ENCODE results near the gene USP2.
A peak's percentile ranks its signal among the peaks of the same experiment; 100 is the strongest.

USP2 gene

DNA sequence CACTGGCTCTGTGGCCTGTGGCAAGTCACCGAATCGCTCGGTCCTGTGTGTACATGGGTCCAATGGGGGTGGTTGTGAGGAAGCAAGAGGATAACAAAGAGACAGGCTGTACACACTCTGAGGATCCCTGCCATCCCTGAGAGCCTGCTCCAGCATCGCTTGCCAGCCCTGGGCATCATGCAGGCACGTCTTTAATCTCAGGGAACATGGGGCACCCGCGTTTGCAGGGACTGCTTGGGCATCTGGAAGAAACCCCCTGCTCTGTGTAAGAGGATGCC is 39.5 kb downstream of the USP2 start:
- H3K9ac ChIP-seq (ENCODE audit: insufficient read length) = no peak overlapping the region
- no peaks in the 10 kb centered on the region for H3K36me3 ChIP-seq (ENCODE audit: insufficient read depth, low read length)
- DNase-seq (ENCODE audit: low read depth, low spot score) = no peak
- no peak overlapping the region for H3K27ac ChIP-seq
- H3K4me3 ChIP-seq = no peak overlapping the region
- no peak for TF ChIP-seq EZH2 (IDR thresholded peaks at IDR 0.05)
- no peak for TF ChIP-seq POLR2AphosphoS5 (IDR thresholded peaks at IDR 0.05; ENCODE audit: borderline replicate concordance, low read depth, low read length)
- TF ChIP-seq FOXP2 (optimal IDR thresholded peaks at IDR 0.05; ENCODE audit: control extremely low read depth, extremely low read length, insufficient read depth) = no peak
- H3K9me3 ChIP-seq (ENCODE audit: low read depth, low read length) = no peaks in the 10 kb centered on the region

- Histone ChIP-seq H3K9ac (ENCODE audit: insufficient read length) (no peak overlapping the region), H3K27ac (no peak overlapping the region), H3K36me3 (ENCODE audit: insufficient read depth, low read length) (no peaks in the 10 kb centered on the region; the same call in 1 of the 2 replicates), H3K9me3 (ENCODE audit: low read depth, low read length) (no peaks in the 10 kb centered on the region), H3K4me3 (no peak overlapping the region)
- TF ChIP-seq POLR2AphosphoS5 (IDR thresholded peaks at IDR 0.05; ENCODE audit: borderline replicate concordance, low read depth, low read length) = no peak
- no peak for DNase-seq (ENCODE audit: low read depth, low spot score)
Observed at GRCh38 chr11:119341222-119342022, 40.1 kb downstream of the USP2 start.

DNA sequence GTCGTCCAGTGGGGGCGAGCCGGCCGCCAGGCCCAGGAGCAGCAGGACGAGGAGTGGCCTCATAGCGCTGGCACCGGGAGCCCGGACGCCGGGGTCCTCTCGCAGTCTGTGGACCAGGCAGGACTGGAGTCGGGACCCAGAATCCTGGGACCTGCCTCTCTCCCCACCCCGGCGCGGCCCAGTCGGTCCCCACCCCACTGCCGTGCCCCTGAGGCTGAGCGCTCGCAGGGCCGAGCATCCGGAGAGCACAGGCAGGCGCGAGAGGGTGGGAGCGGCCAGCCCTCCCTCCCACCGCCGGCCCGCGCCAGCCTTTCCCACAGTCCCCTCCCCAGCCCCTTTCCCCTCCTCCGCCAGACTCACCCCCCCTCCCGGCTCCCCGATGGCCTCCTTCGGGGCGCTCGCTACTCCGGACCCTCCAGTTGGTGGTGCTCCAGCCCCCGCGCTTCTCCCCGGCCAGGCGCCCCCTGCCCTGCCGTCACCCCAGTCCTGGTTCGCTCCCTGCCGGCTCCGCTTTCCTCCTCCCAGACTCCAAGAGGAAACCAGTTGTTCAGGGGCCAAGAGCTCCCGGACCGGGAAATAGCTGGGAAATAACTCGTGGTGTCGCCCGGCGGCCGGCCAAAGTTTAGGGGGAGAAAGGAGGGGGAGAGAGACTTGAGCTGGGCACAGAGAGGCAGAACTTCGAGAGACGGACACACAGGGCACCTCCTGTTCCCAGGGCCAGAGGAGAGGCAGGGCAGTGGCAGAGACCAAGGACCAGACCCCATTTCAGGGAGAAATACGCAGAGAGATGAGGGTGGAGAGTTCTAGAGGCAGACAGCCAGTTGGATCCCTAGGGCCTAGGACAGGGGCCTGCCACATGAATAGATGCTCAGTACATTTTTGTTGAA is 40.9 kb downstream of the USP2 start, which contains the start of gene C1QTNF5:
Gene C1QTNF5, minus strand, starts transcription at position 549 of the 887 bp plus-strand sequence. Its CDS starts 486 bp downstream, at position 63.
- H3K4me3 ChIP-seq = peak within 1 kb of the TSS; percentile 69
- peak within 1 kb of the TSS; percentile 47 for H3K9ac ChIP-seq (ENCODE audit: insufficient read length)

DNA sequence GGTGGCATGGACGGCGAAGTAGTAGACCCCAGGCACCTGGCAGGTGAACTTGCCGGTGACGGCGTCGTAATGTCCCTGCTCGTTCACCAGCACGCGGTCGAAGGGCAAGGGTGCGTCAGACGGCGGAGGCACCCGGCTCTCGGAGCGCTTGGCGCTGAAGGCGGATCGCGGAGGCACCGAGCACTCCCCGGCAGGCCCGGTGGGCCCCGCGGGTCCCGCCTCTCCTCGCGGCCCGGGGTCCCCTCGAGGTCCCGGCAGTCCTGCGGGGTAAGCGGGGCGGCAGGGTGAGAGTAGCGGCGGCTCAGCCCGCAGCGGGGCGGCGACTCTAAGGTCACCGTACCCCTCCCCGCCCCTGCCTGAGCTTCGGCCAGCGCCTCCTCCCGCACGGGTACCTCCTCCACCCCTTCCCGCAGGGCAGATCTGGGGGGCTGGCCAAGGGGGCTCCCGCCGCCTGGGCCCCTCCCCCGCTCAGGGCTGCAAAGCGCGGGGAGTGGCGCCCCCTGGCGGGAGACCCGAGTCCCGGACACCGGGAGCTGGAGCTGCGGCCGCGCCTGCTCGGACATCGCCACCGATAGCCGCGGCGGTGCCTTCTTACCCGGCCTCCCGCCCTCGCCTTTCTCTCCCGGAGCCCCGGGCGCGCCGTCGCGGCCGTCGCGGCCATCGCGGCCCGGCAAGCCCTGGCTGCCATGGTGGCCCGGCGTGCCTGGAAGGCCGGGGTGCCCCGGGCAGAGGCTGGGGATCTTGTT is 41.7 kb downstream of the USP2 start:
- peak overlapping the region; percentile 47 for H3K9ac ChIP-seq (ENCODE audit: insufficient read length)
- no peak for DNase-seq (ENCODE audit: low read depth, low spot score)

More for the DNA sequence above, 40.9 kb downstream of the USP2 start, which contains the start of gene C1QTNF5:
- H3K9me3 ChIP-seq (ENCODE audit: low read depth, low read length) = no peaks in the 10 kb centered on the region
- no peak for DNase-seq (ENCODE audit: low read depth, low spot score)
- H3K36me3 ChIP-seq (ENCODE audit: insufficient read depth, low read length) = no peaks in the 10 kb centered on the region; the same call in 1 of the 2 replicates
- no peak within 1 kb of the TSS for H3K27ac ChIP-seq
- TF ChIP-seq POLR2AphosphoS5 (IDR thresholded peaks at IDR 0.05; ENCODE audit: borderline replicate concordance, low read depth, low read length) (no peak), EZH2 (IDR thresholded peaks at IDR 0.05) (no peak), FOXP2 (optimal IDR thresholded peaks at IDR 0.05; ENCODE audit: control extremely low read depth, extremely low read length, insufficient read depth) (no peak)

DNA sequence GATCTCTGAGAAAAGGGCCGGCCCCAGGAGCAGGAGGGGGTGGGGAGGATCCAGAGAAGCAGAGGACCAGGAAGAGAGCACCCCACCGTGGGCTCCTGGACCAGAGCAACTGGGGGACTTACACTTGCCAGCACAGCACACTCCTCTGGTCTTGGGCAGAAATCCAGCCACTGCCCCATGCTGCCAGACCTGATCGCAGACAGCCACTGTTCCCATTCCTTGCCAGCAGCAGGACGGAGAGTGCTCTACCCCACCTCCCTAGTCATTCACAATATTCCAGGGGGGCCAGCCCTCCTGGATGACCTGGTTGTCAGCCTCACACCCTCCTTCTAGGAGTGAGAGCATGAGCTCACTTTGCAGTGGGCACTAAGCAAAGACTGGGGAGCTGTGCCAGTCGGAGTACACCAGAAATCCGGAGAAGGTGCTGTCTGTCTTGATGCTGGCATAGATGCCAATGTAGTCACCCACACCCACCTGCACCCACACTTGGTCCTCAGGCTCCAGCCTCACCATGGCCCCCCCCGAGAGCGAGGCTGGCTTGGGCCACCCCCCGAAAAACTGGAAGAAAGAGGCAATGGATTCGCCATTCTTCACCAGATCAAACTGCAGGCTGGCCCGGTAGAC is 42.4 kb downstream of the USP2 start:
- H3K36me3 ChIP-seq (ENCODE audit: insufficient read depth, low read length) = no peaks in the 10 kb centered on the region; the same call in 1 of the 2 replicates
- no peak overlapping the region; the same call in 1 of the 2 replicates for H3K4me3 ChIP-seq
- no peaks in the 10 kb centered on the region for H3K9me3 ChIP-seq (ENCODE audit: low read depth, low read length)
- TF ChIP-seq POLR2AphosphoS5 (IDR thresholded peaks at IDR 0.05; ENCODE audit: borderline replicate concordance, low read depth, low read length) (no peak), FOXP2 (optimal IDR thresholded peaks at IDR 0.05; ENCODE audit: control extremely low read depth, extremely low read length, insufficient read depth) (no peak), EZH2 (IDR thresholded peaks at IDR 0.05) (no peak)
- H3K9ac ChIP-seq (ENCODE audit: insufficient read length) = no peak overlapping the region
- no peak for DNase-seq (ENCODE audit: low read depth, low spot score)
- no peak overlapping the region for H3K27ac ChIP-seq

More for the DNA sequence above, 41.7 kb downstream of the USP2 start:
- Histone ChIP-seq H3K4me3 (peak overlapping the region; percentile 69), H3K36me3 (ENCODE audit: insufficient read depth, low read length) (no peaks in the 10 kb centered on the region; the same call in 1 of the 2 replicates), H3K27ac (no peak overlapping the region), H3K9me3 (ENCODE audit: low read depth, low read length) (no peaks in the 10 kb centered on the region)
- TF ChIP-seq POLR2AphosphoS5 (IDR thresholded peaks at IDR 0.05; ENCODE audit: borderline replicate concordance, low read depth, low read length) = no peak
- TF ChIP-seq FOXP2 (optimal IDR thresholded peaks at IDR 0.05; ENCODE audit: control extremely low read depth, extremely low read length, insufficient read depth) = no peak
- no peak for TF ChIP-seq EZH2 (IDR thresholded peaks at IDR 0.05)

- Histone ChIP-seq H3K4me3 (peak overlapping the region; percentile 69), H3K9ac (ENCODE audit: insufficient read length) (no peak overlapping the region), H3K27ac (peak overlapping the region; percentile 73; the same call in 1 of the 2 replicates), H3K36me3 (ENCODE audit: insufficient read depth, low read length) (no peaks in the 10 kb centered on the region; the same call in 1 of the 2 replicates), H3K9me3 (ENCODE audit: low read depth, low read length) (no peaks in the 10 kb centered on the region)
- DNase-seq (ENCODE audit: low read depth, low spot score) = no peak
- TF ChIP-seq EZH2 (IDR thresholded peaks at IDR 0.05) (no peak), FOXP2 (optimal IDR thresholded peaks at IDR 0.05; ENCODE audit: control extremely low read depth, extremely low read length, insufficient read depth) (no peak), POLR2AphosphoS5 (IDR thresholded peaks at IDR 0.05; ENCODE audit: borderline replicate concordance, low read depth, low read length) (no peak)
Observed at GRCh38 chr11:119338318-119338890, 43.1 kb downstream of the USP2 start.

- Histone ChIP-seq H3K9ac (ENCODE audit: insufficient read length) (peak overlapping the region; percentile 12), H3K36me3 (ENCODE audit: insufficient read depth, low read length) (no peaks in the 10 kb centered on the region; the same call in 1 of the 2 replicates), H3K4me3 (peak overlapping the region; percentile 69), H3K9me3 (ENCODE audit: low read depth, low read length) (no peaks in the 10 kb centered on the region), H3K27ac (peak overlapping the region; percentile 73)
- no peak for DNase-seq (ENCODE audit: low read depth, low spot score)
- TF ChIP-seq EZH2 (IDR thresholded peaks at IDR 0.05) (no peak), POLR2AphosphoS5 (IDR thresholded peaks at IDR 0.05; ENCODE audit: borderline replicate concordance, low read depth, low read length) (no peak), FOXP2 (optimal IDR thresholded peaks at IDR 0.05; ENCODE audit: control extremely low read depth, extremely low read length, insufficient read depth) (no peak)
Observed at GRCh38 chr11:119337581-119338317, 43.7 kb downstream of the USP2 start.

Data from SK-N-MC (cell line).